ENCODE results near the gene TTYH2.
"Not testable (repeated sequence)": the region's sequence is repeated elsewhere in the genome, so short reads cannot be mapped to it uniquely, and the experiment has no call there.

The TTYH2 gene

DNA sequence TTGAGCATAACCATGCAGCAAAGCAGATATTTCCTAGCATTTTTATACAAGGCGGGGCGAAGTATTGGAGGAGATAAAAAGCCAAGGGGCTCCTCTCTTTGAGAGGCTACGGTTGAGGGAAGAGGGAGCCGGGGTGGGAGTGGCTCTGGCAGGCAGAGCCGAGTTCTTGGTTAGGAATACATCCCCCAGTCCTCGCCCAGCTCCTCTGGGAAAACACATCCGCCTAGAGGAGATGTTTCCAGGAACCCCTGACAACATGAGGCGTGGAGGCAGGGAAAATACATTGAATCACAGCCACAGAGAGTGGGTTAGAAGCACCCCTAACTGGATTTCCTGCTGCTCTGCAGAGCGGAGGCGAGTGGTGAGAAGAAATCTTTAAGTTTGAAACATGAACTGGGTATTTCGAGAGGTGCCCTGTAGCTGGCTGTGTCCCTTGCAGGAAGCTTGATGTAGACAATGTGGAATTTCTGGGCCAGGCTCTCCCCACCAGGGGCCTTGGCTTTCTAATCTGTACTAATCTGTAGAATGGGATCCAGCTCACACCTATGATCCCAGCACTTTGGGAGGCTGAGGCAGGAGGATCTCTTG, 27.3 kb downstream of the TTYH2 start:
- DNase-seq, result no peak

DNA sequence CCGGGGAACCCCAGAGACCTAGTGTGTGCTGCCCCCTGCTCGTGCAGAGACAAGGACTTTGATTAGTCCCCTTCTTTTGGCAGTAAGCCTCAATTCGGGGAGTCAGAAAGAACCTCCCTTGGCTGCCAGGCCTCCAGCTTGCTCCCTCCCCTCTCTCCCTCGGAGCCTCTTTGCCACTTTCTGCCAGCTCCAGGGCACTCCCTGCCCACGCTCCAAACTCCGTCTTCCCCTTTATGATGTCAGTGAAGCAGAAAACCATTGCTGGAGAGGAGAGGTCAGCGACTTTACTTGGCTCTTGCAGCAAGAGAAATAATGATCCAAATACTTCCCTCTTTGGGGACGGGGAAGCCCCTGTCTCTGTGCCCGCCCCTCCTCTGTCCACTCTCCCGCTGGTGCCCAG, 28.1 kb downstream of the TTYH2 start:
- DNase-seq, result no peak

DNA sequence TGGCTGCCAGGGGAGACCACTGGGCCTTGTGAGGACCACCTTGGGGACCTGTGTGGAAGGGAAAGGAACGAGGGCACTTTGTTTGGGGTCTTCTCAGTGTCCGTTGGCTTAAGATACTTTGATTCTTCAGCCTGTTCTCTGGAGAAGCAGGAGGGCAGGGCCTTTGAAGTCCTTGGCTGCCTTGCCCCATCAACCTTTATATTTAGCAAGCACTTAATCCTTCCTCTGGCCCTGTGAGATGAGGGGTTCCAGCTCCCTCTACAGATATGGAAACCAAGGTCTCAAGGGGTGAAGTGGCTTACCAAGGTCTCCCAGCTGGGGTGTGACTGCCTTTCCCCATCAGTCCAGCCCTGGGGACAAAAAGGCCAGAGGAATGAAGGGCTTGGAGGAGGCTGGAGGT, 28.5 kb downstream of the TTYH2 start:
- no peak for DNase-seq

DNA sequence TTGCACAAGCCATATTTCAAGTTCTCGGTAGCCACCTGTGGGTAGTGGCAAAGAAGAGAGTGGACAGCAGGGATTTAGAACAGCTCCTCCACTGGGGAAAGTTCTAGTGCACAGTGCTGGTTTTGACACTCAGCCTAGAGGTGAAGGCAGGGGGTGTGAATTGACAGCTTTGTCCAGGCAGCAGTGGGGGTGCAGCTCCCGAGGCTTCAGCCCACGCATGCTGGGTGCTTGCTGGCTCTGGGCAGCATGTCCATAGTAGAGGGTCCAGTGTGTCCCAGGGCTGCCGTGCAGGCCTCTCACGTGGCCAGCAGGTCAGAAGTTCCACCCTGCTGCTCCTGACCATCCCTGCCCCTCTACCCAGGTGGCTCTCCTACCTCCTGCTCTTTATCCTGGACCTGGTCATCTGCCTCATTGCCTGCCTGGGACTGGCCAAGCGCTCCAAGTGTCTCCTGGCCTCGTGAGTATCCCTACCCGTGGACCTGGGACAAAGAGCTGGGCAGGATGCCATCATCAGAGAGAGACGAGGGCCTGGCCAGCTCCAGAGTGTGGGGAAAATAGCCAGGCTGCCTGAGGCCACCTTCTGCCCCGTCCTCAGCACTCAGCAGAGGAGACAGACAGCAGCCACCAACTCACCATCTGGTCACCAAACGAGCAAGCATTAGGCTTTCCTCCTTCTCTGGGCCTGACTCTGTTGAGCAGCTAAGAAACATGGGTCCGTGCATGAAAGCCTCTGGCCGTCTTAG, 29.8 kb downstream of the TTYH2 start:
- no peak for DNase-seq

DNA sequence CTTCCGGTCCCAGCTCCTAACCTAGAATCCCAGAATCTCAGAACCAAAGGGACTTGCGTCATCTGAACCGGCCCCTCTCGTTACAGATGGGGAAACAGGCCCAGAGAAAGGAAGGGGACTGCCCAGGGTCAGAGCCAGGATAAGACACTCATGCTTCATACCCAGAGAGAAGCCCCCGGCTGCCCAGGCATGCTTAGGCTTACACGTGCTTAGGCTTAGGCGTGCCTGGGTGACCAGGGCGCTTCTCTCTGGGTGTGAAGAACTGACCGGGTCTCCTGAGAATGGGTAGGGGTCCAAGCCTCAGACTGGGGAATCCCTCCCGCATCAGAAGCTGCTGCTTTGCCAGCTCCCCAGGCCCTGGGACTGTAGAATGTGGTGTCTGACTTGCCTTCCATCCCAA, 30.8 kb downstream of the TTYH2 start:
- no peak for DNase-seq

DNA sequence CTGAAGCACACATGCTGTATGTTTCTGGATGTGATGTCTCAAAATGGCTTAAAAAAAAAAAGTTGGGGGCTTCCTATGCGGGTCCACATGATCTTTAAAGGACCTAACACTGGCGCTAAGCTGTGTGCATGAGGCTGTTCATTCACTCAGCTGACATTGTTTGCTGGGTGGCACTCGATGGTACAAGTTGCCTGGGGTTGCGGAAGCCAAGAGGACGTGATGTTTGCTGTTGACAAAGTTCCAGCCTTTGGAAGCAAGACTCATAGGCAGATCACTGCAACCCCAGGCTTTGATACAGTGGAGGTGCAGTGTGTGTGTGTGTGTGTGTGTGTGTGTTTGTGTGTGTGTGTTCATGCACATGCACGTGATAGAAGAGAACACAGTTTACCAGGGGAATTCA, 31.2 kb downstream of the TTYH2 start:
- DNase-seq, result no peak

DNA sequence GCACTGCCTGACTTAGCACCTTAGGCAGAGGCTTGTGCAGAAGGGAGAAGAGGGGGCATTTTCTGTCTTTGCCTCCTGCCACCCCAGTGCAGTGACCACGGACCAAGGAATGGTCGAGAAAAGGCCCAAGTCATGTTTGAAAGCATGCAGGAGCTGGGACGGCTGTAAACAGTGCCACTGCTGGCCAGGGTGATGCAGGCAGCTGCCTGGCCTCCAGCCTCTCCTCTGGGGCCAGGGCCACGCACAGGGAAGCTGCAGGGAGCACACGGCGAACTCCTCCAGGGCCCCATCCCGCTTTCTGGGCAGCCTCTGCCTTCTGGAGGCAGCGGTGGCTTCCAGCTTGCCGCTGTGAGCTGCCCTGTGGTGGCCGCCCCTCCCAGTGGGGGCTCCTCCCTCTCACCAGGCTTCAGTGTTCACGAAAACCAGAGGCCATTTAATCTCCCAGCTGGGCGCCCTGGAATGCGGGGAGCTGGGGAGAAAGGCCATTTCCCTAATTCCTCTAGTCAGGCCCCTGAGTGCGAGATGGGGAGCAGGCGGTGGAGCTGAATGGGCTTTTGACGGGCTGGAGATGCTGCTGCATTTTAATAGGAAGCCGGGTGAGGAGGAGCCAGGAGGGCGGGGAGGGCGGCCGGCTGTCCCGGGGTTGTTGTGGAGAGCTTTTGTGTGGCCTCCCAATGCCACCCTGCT, 31.9 kb downstream of the TTYH2 start:
- DNase-seq, result no peak

DNA sequence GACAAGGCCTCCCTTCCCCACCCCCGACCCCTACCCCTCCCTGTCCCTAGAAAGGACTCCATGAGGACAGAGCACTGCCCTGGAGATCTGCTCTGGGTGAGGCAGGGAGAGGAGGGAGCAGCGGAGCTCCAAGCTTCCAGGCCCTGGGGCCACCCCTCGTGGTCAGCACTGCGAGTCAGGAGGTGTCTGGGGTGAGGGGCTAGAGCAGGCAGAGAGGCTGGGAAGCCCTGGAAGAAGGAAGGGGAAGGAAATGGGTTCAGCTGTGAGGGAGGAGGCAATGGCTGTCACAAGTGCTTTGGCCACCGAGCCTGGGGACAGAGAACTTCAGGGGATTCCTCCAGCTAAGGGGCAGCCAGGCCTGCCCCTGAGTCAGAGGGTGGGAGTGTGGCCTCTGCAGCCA, 32.5 kb downstream of the TTYH2 start:
- no peak for DNase-seq

DNA sequence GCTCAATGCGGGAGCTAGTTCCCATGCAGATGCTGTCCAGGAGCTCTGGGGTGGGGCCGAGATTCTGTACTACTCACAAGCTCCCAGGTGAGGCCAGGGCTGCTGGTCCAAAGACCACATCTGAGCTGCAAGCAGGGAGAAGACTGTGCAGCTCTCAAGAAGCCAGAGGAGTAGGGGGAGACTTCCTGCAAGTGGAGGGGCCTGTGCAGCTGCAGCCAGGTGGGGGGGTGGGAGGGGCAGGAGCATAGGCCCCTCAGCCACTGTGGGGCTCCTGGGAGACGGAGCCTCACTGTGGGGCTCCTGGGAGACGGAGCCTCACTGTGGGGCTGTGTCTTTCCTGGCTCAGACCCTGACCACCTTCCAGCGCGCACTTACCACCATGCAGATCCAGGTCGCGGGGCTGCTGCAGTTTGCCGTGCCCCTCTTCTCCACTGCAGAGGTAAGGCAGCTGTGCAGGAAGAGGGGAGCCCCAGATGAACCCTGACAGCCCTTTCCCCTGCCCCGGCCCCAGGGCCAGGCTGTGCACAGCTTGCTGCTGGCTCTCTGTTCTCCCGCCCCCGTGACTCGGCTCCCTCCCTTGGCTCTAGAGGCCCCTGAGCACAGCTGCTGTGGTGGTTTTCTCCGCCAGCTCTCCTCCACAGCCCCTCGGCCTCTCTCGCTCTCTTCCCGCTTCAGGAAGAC, 36.4 kb downstream of the TTYH2 start:
- no peak for DNase-seq

DNA sequence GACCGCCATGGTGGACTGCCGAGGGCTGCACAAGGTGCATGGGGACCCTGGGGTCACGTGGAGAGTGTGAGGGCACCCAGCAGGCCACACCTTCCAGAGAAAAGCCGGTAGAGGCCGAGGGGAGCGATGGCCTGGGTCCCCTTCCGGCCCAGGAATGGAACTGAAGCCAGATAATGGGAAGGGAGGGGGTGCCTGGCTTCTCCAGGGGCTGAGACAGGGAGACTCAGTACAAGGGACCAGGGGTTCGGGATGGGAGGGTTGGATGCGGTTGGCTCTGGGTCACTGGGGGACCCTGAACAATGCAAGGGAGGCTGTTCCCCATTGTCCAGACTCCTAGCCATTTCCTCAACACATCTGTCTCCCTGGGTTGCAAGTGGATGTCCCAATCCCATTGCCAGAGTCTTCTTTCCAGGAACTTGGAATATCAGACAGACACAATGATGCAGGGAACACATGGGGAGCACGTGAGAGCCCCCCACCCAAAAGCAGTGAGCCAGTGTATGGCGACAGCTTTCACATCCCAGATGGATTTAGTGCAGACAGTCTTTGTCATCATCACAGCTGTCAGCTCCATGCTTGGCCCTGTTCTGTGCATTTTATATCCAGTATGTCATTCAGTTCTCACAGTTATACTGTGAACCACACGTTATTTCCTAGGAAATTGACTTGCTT, 37.1 kb downstream of the TTYH2 start:
- no peak for DNase-seq

DNA sequence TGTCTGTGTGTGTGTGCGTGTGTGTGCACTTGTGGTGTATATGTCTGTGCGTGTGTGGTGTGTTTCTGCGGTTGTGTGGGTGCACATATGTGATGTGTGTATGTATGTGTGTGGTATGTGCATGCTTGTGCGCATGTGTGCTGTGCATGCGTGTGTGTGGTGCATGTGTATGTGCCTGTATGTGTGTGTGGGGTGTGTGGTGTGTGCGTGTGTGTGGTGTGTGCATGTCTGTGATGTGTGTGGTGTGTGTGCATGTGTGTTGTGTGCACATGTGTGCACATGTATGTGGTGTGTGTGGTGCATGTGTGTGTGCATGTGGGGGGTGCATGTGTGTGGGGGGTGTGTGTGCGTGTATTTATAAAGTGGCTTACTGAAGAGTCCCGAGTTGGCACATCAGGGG, 37.7 kb downstream of the TTYH2 start:
- DNase-seq, result no peak

DNA sequence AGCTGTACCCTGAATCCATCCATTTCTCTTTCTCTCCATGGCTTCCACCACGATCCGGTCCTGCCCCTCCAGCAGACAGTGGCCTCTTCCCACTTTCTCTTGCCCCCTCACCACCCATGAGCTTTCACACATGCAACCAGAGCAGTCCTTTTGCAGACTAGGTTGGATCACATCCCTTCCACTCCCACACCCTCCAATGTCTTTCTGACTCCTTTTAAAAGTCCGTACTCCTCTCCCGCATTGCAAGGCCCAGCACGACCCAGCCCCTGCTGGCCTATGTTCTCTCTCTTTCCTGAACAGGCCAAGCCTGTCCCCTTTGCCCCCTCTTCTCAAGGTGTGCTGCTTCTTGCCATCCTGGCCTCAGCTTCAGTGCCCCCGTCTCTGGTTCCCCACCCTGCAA, 38.2 kb downstream of the TTYH2 start:
- no peak for DNase-seq

DNA sequence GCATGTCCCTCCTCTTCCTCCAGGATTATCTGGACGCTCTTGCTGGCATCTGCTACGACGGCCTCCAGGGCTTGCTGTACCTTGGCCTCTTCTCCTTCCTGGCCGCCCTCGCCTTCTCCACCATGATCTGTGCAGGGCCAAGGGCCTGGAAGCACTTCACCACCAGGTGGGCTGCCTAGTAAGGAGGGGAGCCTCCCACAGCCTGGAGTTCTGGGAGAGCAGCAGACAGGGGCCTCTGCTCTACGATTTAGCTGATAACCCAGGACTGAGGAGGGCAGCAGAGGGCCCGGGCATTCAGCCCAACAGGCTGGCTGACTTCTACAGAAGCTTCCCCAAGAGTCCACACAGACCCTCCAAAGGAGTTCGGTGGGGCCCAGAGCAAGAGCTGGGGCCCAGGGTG, 38.8 kb downstream of the TTYH2 start:
- DNase-seq, result no peak

DNA sequence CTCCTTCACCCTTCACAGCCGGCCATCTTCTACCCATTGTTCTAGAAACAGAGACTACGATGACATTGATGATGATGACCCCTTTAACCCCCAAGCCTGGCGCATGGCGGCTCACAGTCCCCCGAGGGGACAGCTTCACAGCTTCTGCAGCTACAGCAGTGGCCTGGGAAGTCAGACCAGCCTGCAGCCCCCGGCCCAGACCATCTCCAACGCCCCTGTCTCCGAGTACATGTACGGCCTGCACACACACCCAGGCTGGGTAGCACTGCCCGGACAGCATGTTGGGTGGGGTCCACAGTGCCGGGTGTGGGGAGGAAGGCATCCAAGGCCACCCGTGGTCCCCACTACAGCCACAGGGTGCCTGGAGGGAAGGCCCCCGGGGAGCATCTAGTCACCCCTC, 39.7 kb downstream of the TTYH2 start:
- DNase-seq, result no peak

DNA sequence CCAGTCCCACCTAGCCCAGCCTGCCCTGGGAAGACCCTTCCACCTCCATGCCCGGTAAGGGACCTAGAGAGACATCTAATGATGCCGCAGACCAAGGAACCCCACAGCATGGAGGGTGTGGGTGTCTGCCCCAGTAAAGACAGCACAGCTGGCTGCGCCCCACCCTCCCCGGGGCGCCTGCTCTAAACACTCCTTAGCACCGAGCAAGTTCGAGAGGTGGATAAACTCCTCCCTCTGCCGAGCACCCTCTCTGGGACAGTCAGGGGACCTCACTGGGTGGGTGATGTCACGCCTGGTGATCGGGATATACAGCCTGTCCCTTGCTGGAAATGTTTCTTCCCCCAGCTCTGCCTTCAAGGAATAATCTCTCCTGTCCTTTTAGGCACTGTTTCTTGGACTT, 43.9 kb downstream of the TTYH2 start:
- no peak for DNase-seq

DNA sequence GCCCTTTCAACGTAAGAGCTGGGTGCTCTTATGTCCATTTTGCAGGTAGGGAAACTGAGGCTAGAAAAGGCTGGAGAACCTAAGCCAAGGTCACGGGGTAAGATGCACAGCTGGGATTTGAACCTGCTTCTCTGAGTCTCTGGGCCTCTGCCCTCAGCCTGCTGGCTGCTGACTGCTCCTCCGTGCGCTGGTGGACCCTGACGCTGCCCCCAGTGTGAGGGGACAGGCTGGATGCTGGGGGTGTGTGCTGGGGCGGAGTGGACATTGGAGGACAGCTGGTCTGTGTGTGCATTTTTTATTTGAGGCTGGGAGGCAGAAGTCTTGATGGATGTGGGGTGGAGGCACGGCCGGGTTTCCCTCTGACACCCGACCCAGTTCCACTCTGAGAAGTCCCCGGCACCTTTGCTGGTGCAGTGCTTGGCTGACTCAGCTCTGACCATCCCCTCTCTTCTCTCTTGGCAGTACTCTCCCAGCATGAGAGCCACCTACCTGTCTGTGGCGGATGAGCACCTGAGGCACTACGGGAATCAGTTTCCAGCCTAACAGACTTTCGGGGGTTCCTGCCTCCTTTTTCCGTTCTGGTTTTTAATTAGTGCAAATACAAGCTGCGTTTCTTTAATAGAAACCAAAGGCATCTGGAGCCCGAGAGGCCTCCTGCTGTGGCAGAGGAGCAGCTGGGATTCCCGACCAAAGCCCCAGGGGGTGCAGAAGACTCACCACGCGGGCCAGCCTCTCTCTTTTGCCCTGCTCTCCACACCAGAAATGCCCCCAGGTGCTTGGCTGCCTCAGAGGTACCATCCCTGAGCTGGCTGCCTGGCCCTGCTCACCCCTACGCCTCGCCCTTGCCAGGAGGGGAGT, 46.5 kb downstream of the TTYH2 start:
- no peak for DNase-seq

DNA sequence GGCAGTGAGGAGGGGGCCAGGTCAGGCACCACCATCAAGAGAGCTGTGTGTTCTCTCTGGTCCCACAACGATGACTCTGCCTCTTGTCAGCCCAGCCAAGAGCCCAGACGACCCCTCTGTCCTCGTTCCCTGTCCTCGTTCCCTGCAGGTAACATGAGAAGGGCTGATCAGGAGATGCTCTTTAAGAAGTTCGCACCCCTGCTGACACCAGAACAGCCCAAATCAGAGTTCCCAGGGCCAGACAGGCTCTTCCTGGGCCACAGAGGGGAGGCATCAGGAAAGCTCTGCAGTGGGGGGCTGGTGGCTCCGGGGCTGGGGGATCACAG, 47.1 kb downstream of the TTYH2 start:
- no peak for DNase-seq

DNA sequence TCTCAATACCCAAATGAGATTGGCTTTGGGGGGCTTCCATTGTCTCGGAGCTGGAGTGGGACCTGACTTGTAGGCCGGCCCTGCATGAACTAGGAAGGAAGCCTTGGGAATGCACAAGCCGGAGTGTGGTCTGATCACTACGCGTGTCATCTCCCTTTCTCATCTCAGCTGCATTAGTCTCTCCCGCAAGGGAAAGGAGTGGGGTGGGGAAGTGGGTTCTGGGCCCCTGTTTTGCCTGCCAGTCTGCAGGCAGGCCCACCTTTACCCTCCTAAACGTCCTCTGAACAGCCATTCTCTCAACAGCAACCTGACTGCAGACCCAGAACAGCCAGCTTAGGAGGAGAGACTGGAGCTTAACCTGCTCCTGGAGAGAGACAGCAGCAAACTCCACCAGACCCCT, 49.2 kb downstream of the TTYH2 start:
- no peak for DNase-seq

DNA sequence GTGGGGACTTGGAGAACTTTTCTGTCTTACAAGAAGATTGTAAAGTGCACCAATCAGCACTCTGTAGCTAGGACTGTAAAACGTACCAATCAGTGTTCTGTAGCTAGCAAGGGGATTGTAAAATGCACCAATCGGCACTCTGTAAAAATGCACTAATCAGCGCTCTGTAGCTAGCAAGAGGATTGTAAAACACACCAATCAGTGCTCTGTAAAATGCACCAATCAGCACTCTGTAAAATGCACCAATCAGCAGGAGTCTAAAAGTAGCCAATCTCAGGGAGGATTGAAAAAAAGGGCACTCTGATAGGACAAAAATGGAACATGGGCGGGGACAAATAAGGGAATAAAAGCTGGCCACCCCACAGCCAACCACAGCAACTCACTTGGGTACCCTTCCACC, 53.7 kb downstream of the TTYH2 start:
- not testable (repeated sequence) for DNase-seq

DNA sequence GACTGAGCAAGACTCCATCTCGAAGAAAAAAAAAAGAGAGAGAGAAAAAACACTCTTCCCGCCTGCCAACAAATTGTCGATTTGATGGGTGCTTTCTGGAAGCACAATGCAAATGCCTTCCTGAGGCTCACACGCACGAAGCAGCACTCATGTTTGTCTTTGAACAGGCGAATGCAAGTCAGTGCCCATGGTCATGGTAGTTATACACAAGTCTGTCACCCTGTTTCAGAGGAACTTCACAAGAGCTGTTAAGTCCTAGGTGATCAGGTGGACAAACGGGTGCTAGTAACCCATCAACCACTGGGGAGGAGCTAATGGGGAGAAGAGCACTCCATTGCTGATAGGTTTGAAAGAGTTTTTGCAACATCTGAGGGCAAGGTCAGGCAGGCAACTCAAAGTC, 54.2 kb downstream of the TTYH2 start:
- DNase-seq, result no peak

DNA sequence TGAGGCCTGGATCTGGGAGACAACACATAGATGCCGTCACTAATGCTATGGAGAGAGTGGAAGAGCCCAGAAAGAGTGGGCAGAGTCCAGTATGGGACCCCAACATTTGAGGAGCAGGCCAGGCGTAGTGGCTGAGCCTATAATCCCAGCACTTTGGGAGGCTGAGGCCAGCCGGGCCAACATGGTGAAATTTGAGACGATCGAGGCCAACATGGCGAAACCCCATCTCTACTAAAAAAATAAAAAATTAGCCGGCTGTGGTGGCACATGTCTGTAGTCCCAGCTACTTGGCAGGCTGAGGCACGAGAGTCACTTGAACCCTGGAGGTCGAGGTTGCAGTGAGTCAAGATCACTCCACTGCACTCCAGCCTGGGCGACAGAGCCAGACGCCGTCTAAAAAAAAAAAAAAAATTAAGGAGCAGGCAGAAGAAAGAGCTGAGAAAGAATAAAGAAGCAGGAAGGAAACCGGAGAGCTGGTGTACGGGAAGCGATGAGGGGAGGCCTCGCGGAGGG, 54.7 kb downstream of the TTYH2 start:
- no peak for DNase-seq

DNA sequence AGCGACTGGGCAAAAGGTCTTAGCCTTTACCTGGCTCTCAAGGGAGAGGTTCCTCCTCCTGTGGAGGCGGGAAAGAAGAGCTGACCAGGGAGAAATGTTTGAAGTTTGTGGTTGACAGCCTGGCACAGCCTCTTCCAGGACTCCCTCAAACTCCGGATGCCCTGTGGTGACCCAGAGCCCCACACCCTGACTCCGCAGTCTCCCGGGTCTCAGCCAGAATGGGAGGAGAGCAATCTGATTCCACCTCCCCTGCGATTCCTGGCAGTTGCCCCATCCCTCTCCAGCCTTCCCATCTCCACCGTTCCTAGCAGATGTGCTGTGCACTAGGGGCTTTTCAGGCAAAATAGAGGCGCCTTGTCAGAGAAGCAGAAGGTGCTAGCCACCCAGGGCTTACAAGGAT, 55.2 kb downstream of the TTYH2 start:
- DNase-seq, result no peak
